AG09309 (cell line): ENCODE data around the gene USP22.

Experiments
- DNase-seq: peaks from one replicate; pipeline ENCODE4 v3.0.0-alpha.2; 2010; ENCODE audit warnings: low read depth
- H3K4me3 ChIP-seq: 2 replicates; pipeline ENCODE4 v1.5.1; 2011; ENCODE audit warnings: mild to moderate bottlenecking, low read depth, low read length, moderate library complexity; ENCODE audit not compliant: control insufficient read depth
- CTCF ChIP-seq: IDR thresholded peaks from 2 replicates; pipeline ENCODE4 v1.5.1; 2011; ENCODE audit warnings: mild to moderate bottlenecking, low read depth, low read length, inconsistent platforms; ENCODE audit not compliant: insufficient read depth, control insufficient read depth; ENCODE audit errors: missing control alignments

USP22 gene

DNA sequence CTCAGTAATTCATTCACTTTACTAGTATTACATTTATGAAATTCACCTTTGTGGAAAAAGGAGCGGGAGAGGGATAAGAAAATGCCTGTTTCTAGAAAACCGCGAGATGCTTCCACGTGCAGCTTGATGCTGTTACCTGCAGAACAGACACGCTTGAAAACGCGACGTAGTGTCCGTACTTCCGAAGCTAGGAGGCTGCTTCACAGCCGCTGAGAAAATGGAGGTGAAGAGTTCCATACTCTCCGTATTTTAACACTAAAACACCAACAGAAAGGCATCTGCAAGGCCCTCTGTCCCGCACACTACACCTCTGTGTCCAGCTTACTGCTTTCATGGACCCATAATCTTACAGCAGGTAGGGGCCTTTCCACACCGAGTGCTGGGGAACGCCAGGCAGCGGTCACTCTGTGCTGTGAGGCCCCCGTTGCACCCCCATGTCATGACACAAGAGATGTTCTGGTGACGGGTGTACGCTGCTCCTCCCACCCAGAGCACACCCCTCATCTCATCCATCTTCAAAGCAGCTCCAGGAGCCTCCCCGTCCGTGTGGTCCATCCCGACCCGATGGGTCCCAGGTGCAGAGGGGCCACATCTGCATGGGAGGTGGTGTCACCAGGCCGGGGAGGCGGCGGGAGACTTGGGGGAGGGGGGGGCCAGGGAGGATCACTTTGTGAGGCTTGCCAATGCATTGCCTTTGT, 40.4 kb downstream of the USP22 start:
- no peak for DNase-seq
- TF ChIP-seq CTCF, result no peak
- no peak overlapping the region for H3K4me3 ChIP-seq

GRCh38 chr17:21001813-21002221, 41.0 kb downstream of the USP22 start:
- TF ChIP-seq CTCF, result no peak
- no peak overlapping the region for H3K4me3 ChIP-seq
- no peak for DNase-seq

DNA sequence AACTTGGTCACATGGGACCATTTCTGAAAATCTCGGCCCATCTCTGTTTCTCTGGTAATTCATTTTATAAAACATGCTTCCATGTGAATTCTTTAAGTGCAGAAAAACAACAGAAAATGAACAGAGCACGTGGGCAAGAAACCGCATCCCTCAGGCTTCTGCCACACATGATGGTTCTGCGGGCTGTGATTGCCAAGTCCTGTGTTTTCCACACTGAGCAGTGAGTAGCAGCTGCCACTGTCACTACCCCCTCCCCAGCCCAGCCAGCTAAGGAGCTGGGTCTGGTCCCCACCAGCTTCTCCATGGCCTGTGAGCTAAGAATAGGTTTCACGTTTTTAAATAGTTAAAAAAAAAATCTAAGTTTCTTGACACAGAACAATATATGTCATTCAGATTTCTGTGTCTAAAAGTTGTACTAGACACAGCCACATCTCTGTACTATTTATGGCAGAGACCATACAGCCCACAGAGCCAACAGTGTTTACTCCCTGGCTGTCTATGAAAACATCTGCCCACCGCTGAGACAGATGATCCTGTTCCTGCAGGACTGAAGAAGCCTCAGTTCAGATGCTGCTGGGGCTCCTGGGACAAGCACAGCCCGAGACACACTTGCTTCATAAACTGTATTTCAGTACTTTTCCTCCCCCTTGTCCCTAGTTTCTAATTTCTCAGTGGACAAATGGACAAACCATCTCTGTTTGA, 41.5 kb downstream of the USP22 start:
- no peak overlapping the region for H3K4me3 ChIP-seq
- DNase-seq, result no peak
- no peak for TF ChIP-seq CTCF

DNA sequence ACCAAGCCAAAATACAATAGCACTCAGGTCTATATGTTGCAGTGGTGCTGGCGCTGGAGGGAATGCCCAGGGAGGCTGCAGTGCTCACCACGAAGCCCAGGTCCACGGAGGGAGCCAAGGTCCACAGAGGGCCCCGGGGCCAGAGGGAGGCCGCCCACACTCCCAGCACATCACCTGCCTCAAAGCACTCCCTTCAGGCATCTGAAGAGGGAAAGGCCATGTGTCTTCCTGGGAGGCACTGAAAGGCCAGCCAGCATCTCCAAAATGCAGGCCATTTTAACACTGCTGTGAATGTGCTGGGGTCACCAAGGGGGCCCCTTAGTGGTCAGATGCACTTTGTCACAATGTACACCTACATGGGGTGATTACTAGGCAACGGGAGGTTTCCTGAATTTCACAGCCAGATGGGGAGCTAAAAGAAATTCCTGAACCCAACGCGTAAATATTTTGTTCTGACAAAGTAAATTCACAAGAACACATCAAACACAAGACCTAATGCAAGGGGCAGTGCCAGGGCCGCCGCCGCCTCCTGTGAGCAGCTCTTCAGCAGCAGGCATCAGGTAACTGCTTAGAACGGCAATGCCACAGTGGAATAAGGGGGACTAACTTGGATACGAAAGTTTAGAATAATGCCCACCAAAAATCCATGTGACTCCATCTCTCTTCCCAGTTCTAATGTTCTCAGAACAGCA, 42.8 kb downstream of the USP22 start:
- H3K4me3 ChIP-seq, result no peak overlapping the region
- no peak for TF ChIP-seq CTCF
- DNase-seq, result no peak

GRCh38 chr17:20999044-20999573, 43.7 kb downstream of the USP22 start:
- DNase-seq, result no peak
- no peak for TF ChIP-seq CTCF
- no peak overlapping the region for H3K4me3 ChIP-seq

GRCh38 chr17:20998571-20999043, 44.2 kb downstream of the USP22 start:
- H3K4me3 ChIP-seq, result no peak overlapping the region
- DNase-seq, result no peak
- no peak for TF ChIP-seq CTCF
